ENCODE measurements around the gene OPCML.

DNA sequence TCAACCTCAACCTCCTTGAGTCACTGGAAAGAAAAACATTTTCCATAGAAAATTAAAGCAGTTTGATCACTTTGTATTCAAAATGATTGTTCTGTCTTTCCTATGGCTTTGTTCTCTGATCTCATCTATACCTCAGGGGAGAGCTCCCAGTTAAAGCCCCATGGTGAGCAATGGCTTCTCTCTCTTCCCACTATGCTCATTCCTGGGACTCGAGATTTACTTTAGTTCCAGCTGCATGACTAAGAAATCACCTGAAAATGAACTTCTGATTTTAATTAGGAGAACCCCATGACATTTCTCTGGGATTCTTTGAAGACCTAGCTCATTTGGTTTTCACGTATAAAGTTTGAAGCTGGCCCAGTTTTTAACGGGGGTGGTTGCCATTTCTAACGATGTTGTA lies 921.5 kb downstream of the OPCML start:
- TF ChIP-seq EZH2 (IDR thresholded peaks at IDR 0.05; ENCODE audit: borderline replicate concordance, low read length), result no peak
- TF ChIP-seq, protein P1, sequence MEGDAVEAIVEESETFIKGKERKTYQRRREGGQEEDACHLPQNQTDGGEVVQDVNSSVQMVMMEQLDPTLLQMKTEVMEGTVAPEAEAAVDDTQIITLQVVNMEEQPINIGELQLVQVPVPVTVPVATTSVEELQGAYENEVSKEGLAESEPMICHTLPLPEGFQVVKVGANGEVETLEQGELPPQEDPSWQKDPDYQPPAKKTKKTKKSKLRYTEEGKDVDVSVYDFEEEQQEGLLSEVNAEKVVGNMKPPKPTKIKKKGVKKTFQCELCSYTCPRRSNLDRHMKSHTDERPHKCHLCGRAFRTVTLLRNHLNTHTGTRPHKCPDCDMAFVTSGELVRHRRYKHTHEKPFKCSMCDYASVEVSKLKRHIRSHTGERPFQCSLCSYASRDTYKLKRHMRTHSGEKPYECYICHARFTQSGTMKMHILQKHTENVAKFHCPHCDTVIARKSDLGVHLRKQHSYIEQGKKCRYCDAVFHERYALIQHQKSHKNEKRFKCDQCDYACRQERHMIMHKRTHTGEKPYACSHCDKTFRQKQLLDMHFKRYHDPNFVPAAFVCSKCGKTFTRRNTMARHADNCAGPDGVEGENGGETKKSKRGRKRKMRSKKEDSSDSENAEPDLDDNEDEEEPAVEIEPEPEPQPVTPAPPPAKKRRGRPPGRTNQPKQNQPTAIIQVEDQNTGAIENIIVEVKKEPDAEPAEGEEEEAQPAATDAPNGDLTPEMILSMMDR (IDR thresholded peaks at IDR 0.05; ENCODE audit: low read length), result no peak

Measured in OCI-LY1 (cell line).